Breast epithelium (tissue), 3 donors: ENCODE data around the gene SLC35D1.

Source experiments
- CTCF ChIP-seq, 3 donors: fragments of 450-650 bp; IDR thresholded peaks; one replicate each; pipeline ENCODE4 v1.5.1; 2016 to 2017; ENCODE audit warnings: antibody characterized with exemption in 3 of 3, mild to moderate bottlenecking in 3 of 3, moderate library complexity in 3 of 3
- POLR2A ChIP-seq: fragments of 450-650 bp; IDR thresholded peaks from one replicate; pipeline ENCODE4 v1.6.1; 2016; ENCODE audit warnings: antibody characterized with exemption, mild to moderate bottlenecking, moderate library complexity
- POLR2AphosphoS5 ChIP-seq, 3 donors: sonication (generic); formaldehyde crosslinking; IDR thresholded peaks; one replicate each; pipeline ENCODE4 v1.6.1; 2017; ENCODE audit warnings: antibody characterized with exemption in 3 of 3

- TF ChIP-seq CTCF (IDR thresholded peaks at IDR 0.05) = no peak
- no peak for TF ChIP-seq POLR2AphosphoS5 (IDR thresholded peaks at IDR 0.05)
- TF ChIP-seq POLR2A = no peak
Measured at GRCh38 chr1:67078291-67078690, 24.3 kb upstream of the SLC35D1 start.
